Right lobe of liver (tissue), 4 donors: Measurements from ENCODE around the gene TPM4.

ENCODE experiments used
- POLR2A ChIP-seq: fragments of 450-650 bp; IDR thresholded peaks from one replicate; pipeline ENCODE4 v1.6.1; 2017; ENCODE audit warnings: antibody characterized with exemption, mild to moderate bottlenecking
- TF ChIP-seq, protein P1 (sequence below), 4 donors: fragments of 200-600 bp in 3 of 4; fragments of 450-650 bp in 1 of 4; IDR thresholded peaks; one replicate each; pipeline versions ENCODE4 v1.5.1 to v1.8.0; 2016 to 2022; ENCODE audit warnings: antibody characterized with exemption in 4 of 4, mild to moderate bottlenecking in 2 of 4
- donor health status: DM: no; HTN: no; CAD: no.
- donor health status: DM: no; HTN: no; CAD: no.
- donor health status: DM: no; HTN: yes; CAD: no.

DNA sequence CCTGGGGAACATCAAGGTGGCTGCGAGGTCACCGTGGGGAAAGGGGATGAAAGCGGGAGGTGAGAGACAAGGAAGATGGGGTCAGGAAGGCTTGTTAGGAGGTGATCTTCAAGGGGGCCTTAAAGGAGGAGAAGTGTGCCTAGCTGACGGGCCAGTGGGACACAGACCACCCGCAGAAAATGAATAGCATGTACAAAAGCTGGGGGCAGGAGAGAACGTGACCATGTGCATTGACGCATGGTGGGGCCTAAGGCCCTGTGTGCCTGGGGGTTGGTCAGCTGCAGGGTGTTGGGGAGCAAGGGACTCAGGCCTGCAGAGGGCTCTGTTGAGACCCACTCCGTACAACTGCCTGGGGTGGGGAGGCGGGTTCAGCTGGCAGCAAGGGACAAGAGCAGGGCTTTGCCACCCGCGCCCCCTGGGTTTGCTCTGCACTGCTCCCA, 41.3 kb downstream of the TPM4 start:
- TF ChIP-seq, protein P1, sequence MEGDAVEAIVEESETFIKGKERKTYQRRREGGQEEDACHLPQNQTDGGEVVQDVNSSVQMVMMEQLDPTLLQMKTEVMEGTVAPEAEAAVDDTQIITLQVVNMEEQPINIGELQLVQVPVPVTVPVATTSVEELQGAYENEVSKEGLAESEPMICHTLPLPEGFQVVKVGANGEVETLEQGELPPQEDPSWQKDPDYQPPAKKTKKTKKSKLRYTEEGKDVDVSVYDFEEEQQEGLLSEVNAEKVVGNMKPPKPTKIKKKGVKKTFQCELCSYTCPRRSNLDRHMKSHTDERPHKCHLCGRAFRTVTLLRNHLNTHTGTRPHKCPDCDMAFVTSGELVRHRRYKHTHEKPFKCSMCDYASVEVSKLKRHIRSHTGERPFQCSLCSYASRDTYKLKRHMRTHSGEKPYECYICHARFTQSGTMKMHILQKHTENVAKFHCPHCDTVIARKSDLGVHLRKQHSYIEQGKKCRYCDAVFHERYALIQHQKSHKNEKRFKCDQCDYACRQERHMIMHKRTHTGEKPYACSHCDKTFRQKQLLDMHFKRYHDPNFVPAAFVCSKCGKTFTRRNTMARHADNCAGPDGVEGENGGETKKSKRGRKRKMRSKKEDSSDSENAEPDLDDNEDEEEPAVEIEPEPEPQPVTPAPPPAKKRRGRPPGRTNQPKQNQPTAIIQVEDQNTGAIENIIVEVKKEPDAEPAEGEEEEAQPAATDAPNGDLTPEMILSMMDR (IDR thresholded peaks at IDR 0.05) = no peak
- no peak for TF ChIP-seq POLR2A
